GF-D8 (cell line): ENCODE data around the gene CYP24A1.

Source experiments
- DNase-seq: peaks from one replicate; lab custom pipeline; 2025; lab: John Stamatoyannopoulos, UW

Gene CYP24A1

DNA sequence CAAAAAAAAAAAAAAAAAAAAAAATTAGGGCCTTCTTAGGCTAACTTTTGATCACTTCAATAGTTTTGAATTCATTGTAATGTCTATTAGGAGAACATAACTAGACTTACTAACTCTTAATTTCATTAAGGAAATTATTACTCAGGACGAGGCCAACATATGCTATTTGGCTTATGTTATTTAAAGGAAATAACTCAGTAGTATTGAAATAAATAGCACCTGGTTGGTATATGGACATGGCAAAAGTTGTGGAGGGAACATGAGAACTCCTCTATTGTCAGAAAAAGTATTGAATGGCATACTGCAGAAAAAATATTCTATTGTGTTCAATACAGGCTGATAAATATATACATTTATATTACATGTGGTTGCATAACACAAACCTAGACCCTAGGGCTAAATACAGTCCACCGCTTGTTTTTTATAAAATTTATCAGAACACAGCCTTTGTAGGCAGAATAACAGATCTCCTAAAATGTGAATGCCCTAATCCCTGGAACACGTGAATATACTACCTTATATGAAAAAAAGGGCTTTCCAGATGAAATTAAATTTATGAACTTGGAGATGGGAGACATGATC, 18.0 kb downstream of the CYP24A1 start:
- no peak for DNase-seq

DNA sequence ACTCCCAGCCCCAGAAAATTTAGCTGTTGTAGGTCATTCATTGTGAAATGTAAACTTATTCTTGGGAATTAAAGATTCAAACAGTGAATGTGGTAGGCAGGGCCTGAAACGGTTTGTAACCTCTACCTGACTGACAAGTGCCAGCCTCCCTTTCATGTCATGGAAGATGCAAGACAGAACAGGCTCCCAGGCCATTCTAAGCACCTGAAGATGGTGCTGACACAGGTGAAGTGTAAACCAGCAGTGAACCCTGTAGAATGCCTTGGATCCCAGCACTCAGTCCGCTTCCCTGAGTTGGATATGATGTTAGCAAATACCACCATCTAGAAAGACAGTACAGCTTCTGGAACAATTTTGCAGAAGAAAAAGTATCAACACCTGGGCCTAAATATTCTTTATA, 19.3 kb downstream of the CYP24A1 start:
- DNase-seq, result no peak

DNA sequence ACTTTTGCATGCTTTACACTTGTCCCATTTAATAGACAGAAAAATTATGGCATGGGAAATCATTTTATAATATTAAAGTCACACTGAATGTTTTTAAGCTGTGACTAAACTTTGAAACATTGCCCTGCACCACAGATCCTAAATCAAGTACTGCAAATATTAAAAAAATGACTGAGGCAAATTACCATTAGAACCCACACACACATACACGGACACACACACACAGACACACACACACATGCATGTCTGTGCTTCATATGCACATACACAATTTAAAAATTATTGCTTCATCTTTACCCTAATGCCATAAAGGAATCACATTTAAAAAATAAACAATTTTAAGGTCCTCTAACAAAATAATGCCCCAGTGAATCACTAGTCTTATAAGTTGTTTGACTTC, 19.9 kb downstream of the CYP24A1 start:
- no peak for DNase-seq

DNA sequence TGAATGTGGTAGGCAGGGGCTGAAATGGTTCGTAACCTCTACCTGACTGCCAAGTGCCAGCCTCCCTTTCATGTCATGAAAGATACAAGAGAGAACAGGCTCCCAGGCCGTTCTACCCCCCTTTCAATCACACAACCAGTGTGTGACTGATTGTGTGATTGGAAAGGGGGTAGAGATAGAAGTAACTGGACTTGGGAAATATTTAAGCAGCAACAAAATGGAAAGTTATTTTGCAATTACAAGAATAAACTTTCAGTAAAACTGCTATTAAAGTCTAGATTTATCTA, 20.8 kb downstream of the CYP24A1 start:
- DNase-seq, result no peak

DNA sequence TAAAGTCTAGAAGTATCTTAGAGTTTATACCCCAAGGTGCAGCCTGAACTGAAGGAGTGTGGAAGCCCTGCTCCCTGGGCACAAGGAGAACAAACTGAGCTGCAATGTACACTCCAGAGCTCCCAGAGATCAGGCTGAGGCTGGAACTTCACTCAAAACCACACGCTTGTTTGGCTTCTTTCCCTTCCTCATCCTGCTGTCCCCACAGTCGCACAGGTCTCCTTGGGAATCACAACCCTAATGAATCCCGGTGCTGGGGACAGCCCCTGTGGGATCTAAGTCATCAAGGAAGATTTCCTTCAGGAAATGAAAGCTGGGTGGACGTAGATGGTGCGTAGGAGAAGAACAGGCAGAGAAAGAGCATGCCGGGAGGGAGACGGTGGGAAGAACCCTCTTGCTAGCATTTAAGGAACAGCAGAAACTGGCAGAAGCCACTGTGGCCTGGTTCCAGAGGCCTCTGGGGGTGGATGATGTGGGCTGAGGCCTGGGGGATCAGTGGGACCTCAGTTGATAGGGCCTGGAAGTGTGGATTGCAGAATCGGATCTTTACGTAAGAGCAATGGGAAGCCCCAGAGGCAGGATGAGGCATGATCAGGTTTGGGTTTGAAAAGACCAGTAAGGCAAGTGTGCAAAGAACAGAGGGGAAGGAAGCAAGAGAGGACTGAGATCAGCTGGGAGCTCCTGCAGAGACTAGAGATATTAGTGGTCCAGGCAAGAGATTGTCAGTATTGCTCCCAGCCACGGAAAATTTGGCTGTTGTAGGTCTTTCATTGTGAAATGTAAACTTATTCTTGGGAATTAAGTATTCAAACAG, 21.4 kb downstream of the CYP24A1 start:
- no peak for DNase-seq

DNA sequence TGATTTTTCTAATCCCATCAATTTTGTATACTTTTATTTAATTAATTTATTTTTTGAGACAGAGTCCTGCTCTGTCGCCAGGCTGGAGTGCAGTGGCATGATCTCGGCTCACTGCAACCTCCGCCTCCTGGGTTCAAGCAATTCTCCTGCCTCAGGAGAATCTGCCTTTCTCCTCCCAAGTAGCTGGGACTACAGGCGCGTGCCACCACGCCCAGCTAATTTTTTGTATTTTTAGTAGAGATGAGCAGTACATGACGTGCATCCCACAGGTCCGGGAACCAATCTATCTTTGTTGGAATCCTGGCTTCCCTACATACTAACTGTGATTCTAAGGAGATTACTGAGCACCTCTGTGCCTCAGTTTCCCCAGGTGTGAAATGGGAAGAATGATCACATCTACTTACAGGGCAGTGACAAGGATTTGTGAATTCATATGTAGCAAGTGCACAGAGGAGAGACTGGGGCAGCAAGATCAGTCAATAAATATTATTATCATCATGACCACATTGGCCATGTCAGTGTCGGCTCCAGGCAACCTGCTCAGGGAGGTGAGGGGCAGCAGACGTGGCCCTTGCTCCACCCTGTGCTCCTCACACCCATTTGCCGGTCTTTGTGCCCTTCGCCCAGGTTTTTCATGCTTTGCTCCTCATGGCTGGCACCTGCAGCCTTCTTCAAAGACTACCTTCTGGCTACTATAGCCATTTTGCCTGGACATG, 22.1 kb downstream of the CYP24A1 start:
- no peak for DNase-seq

DNA sequence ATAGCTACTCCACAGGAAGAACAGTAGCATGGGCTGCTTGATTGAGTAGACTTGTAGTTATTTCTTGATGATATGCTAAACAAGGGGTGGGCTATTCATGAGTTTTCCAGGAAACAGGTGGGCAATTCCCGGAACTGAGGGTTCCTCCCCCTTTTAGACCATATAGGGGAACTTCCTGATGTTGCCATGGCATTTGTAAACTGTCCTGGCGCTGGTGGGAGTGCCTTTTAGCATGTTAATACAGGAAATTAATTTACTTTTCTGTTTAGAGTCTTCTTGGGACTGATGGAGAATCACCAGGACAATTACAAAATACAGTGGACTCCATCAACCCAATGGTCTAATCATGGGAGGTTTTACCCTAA, 22.7 kb downstream of the CYP24A1 start:
- no peak for DNase-seq

DNA sequence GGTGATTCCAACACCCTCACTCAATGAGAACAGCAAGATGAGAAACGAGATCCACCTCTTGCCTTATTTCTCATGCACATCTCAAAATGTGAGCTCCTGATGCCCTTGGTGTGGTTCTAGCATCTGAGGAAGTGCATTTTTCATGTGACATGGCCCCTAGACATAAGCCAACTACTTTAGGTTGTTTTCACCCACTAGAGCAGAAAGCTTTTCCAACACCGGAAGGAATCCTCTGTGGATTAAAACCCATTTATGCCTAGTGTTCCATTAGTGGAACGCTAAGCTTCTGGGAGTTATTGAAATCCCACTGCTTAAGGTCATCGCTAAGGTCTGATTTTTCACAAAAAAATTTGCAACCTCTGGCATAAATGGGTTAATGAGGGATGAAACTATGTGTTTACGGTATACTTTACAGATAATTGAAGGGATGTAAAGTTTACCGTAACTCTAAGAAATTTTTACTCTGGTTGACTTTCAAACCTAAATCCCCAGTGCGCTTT, 24.0 kb downstream of the CYP24A1 start:
- DNase-seq, result no peak

DNA sequence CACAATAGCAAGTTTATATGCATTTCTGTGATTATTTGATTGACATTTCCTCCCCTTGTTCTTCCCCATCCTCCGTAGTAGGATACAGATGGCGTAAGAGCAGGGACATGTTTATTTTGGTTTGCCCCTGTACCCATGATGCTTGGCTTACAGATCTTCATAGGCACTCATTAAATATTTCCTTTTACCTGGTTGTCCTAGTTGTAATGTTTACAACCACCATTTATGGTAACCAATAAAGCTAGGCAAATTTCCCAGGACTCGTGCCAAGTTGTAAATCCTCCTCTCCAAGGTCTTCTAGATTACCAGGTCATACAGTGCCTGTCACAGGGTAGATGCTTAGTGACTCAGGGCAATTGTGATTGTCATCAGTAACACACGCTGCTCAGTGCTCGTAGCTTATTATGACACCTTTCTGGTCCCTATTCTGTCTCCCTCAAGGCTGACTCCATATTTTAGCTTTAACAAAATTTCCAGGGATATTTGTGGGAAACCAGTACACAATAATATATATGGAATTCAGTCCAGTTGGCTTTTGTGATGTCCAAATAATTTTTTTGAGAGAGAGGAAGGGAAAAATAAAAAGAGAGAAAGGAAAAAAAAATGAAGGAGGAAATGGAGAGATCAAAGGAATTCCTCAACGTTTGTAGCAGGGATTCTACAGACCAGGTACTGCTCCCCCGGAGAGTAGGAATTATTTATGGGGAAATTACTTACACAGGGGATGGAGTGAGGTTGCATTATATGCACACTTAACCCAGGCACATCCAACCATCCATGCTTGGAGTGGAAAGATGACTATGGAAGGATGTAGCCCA, 24.6 kb downstream of the CYP24A1 start:
- DNase-seq, result no peak

DNA sequence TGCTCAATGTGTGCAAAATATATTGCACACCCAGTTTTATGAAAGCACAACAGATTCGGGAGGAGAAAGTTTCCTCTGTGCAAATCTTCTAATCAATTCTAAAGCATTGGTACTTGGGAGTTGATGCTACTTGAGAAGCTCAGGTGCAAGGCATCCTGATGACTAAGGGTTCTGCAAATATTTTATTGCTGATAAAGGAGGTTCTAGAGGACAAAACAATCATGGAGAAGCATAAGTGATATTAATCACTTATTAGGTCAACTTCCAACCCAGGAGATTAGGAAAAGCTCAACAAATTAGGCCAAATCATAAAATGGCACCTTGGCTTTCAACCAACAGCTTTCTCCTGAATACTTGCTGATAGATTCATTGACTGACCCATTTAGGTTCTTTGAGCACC, 27.1 kb downstream of the CYP24A1 start:
- no peak for DNase-seq

DNA sequence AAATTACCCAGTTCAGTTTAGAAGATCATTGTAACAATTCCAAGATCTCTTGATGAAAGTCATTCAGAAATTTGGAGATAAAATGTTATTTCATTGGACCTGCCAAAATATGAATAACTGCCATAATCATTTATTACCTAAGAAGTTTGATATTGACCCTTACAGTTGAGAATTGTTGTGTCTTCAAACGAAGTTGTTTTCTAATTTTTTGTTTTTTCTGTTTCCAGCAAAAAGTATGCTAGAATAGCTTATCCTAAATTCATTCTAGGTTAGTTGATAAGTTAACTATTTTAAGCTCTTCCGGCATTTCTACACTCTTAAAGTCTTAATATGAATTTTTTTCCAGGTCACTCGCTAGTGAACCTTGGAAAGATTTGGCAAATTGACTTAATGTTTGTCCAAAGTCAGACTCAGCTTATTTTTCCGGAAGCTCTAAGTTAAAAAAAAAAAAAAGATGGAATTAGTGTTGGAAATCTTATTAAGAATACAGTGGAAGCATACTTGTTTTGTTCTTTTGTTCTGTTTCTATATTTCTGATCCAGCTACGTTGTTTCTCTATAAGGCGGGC, 28.9 kb downstream of the CYP24A1 start:
- no peak for DNase-seq

DNA sequence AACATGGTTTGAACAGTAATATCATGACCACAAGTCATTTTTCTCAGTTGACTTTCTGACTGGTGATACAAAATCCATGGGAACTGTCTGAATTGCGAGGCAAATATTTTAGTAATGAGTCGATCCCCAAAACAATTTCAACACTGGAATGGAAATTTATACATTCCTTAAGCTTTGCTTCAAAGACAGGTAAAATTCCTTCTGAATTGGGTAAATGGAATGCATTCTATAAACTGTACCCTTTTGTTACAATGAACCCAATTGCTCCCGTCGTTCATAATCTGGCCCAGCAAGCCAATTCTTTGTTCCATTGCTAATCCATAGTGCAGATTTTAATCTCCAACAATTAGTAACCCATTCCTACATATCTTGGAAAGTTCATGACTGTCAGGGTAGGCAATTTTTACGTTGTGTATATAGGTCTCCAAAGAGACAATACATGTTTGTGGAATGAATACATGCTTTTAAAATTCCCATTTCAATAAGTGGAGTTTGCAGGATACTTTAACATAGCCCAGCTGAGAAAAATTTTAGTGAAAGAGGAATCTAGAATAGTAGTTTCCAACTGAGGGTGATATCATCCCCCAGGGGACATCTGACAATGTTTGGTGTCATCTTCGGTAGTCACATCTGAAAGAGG, 32.7 kb downstream of the CYP24A1 start:
- DNase-seq, result no peak

DNA sequence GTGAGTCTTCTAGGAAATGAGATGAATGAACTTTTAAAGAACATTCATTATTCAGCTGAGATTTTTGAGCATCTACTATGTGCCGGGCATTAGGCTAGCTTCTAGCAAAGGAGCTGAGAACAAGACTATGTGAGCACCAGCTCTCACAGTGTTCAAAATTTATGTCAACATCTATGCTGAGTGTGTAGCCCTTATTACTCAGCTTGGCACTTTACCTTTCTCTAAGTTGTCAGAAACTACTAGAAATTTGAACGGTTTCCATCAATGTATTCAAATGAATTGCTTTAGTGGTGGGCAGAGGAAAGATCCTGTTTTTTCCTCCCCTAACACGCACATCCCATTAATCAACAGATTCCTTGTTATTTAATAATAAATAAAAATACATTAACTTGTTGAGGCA, 33.3 kb downstream of the CYP24A1 start:
- DNase-seq, result no peak

DNA sequence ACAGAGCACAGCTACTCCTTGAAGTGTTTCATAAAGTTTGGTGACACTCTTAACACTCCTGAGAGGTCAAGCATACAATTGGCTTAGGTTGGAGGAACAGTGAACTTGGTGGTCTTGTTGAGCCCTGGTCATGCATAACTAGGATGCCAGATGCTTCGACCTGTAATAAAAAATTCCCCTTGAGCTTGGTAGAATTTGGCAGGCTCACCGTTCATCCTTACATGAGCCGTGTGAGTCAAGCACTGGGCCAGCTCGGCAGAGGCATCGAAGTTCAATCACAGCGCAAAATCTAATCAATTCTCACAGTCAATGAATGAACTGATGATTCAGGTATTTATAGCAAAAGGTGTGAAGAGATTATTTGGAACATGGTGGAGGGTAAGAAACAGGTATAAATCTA, 33.7 kb downstream of the CYP24A1 start:
- DNase-seq, result no peak

DNA sequence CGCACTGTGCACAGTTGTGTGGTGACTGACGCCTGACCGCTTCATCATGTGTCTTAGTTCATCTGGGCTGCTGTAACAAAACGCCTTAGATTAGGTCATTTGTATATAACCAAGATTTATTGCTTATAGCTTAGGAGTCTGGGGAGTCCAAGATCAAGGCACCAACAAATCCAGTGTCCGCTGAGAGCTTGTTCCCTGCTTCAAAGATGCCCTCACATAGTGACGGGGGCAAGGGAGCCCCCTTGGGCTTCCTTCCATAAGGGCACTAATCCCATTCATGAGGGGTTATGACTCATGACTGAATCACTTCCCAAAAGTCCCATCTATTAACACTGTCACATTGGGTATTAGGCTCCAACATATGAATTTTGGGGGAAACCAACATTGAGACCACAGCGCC, 34.6 kb downstream of the CYP24A1 start:
- DNase-seq, result no peak

DNA sequence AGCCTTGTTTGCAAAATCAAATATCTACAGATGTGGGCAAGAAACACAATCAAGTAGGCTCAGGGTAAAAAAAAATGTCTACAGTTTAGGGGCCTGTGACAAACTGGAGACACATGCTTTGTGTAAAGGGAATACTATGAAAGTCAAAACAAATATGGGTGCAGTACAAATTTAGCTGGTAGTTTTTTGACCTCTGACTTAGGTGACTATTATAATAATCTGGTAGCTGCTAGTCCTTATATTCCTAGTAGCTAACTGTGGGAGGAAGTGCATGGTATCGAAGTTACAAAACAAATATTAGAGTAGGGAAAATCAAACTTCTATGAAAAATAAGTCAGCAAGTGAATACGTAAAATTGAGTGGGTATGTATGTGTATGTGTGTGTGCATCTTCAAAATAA, 35.4 kb downstream of the CYP24A1 start:
- no peak for DNase-seq

DNA sequence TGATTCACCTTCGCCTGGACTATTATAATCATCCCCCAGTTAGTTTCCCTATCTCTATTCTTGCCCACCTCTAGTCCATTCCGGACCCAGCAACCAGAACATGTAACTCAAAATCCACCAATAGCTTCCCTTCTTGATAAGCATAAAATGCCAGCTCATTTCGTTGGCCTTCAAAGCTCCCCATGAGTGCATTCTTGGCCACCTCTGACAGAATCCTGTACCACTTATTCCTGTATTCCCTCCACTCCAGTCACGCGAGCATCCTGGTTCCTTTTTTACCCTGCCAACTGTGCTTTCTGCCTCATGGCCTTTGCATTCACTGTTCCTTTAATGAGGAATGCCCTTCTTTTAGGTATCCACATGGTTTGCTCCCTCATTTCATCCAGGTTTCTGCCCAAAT, 36.7 kb downstream of the CYP24A1 start:
- no peak for DNase-seq

DNA sequence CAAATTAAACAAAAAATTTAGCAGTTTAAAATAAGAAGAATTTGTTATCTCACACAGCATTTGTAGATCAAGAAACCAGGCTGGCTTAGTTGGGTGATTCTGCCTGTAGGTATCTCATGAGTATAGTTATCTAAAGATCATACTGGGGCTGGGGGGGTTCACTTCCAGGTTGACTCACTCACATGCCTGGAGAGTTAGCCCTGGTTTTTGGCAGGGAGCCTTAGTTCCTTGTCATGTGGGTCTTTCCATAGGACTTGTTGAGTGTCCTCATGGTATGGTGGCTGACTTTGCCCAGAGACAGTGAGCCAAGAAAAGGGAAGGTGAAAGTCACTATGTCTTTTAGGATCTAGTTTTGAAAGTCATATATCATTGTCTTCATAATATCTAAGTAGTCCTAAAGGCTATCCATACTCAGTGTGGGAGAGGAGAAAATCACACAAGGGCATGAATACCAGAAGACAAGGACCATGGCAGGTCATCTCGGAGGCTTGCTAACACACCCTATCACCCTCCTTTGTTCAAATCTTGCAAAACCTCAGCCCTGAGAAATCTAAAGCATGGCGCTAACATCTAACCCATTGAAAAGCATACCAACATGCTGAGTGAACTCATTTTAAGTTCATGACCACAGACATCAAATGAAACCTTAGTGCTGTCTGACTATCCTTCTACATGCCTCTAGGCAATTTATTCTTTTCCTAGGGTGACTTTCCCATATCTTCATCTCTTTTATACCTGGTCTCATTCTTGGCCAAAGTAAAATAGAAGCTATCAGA, 39.2 kb downstream of the CYP24A1 start:
- no peak for DNase-seq

DNA sequence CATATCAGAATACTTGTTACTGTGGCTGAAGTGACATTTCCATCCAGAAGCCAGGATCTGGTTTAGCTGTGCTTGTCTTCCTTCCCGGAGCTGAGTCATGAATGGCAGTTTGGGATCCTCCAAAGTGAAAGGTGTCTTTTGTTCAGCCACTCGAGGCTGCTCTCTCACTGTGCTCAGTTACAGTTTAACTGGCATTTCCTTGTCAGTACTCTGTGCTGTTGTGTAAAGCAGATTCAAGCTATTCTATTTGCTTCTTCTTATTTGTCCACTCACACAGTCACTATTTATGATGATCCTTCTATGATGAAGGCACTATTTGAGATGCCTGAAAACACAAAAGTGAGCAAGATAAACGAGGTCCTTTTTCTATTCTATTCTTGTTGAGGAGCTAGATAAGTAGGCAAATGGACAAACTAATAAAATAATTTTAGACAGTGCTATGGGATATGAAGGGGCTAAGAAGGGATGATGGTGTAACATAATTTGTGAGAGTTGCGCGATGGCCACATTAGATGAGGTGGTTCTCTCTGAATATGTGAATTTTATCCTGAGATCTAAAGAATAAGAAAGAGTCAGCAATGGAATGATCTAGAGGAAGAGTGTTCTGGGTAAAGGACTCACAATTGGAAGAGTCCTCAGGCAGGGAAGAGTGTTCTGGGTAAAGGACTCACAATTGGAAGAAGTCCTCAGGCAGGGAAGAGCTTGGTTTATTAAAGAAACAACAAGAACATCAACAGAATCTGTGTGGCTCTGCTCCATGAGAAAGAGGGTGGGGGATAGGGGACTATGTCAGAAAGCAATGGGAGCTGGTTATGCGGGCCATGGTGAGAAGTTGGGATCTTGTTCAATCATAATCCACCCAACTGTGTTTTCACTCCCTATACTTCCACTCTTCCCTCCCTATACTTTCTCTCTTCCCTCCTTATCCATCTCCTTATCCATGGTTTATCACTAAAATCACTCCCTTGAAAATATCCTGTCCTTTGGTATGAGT, 40.1 kb downstream of the CYP24A1 start:
- DNase-seq, result no peak
